Ovary (tissue), 9 donors: ENCODE data around the gene NAA10. TPM values are rescaled to one million over a fixed set of nuclear protein-coding genes. Genes with fewer than 3 reads are reported as not detected.

ENCODE experiments used
- DNase-seq, 5 donors: peaks; one replicate each; pipeline ENCODE4 v3.0.0-alpha.2; 2019 to 2020
- H3K27ac ChIP-seq, 2 donors: fragments of 200-600 bp; one replicate each; pipeline versions ENCODE4 v1.5.1 to v1.8.0; 2019 to 2022
- H3K27me3 ChIP-seq: fragments of 200-600 bp; one replicate; pipeline ENCODE4 v1.8.0; 2022
- H3K36me3 ChIP-seq: fragments of 200-600 bp; sonication (generic); one replicate; pipeline ENCODE4 v1.5.1; 2019
- H3K4me1 ChIP-seq: one replicate; pipeline ENCODE4 v1.8.1; 2013; ENCODE audit warnings: mild to moderate bottlenecking, moderate library complexity; ENCODE audit not compliant: insufficient read depth
- H3K4me3 ChIP-seq: fragments of 200-600 bp; sonication (generic); one replicate; pipeline ENCODE4 v1.5.1; 2017
- H3K9me3 ChIP-seq, 2 donors: fragments of 200-600 bp in 1 of 2; sonication (generic) in 1 of 2; one replicate each; pipeline versions ENCODE4 v1.5.1 to v1.8.1; 2013 to 2019; ENCODE audit warnings: mild to moderate bottlenecking in 1 of 2, moderate library complexity in 1 of 2
- CTCF ChIP-seq, 3 donors: fragments of 450-650 bp in 2 of 3; fragments of 200-600 bp in 1 of 3; IDR thresholded peaks; one replicate each; pipeline versions ENCODE4 v1.5.1 to v1.8.0; 2016 to 2022; ENCODE audit warnings: antibody characterized with exemption in 3 of 3, mild to moderate bottlenecking in 1 of 3
- EP300 ChIP-seq: sonication (generic); formaldehyde crosslinking; IDR thresholded peaks from one replicate; pipeline ENCODE4 v1.6.1; 2017; ENCODE audit warnings: antibody characterized with exemption
- POLR2A ChIP-seq: fragments of 450-650 bp; IDR thresholded peaks from one replicate; pipeline ENCODE4 v1.6.1; 2017; ENCODE audit warnings: antibody characterized with exemption, mild to moderate bottlenecking, moderate library complexity
- WGBS, 3 donors: extraction: QIAGEN DNeasy Blood & Tissue Kit in 1 of 3; methylation state at CpG; one replicate each; pipeline versions ENCODE4 v1.1.5 to v1.1.7; 2013 to 2017; 5-methylcytosine and 5-hydroxymethylcytosine counted together
- intact Hi-C, 4 donors: fragments of 100-400 bp; cut with DNase I; formaldehyde crosslinking; loops; one replicate each; pipeline versions ENCODE4 v1.11.0 to v1.15.1; 2022 to 2023
- polyA plus RNA-seq, 2 donors: library from polyadenylated mRNA; stranded (reverse); fragments of 200-250 nt in 1 of 2; fragments of 350-450 nt in 1 of 2; fragmentation: Illumina TruSeq in 1 of 2; extraction: RNeasy Lipid Tissue Mini Kit (QIAGEN cat#74804) in 1 of 2; gene quantifications; one replicate each; pipeline ENCODE4 v1.2.3, GENCODE V29; 2013 to 2014
- total RNA-seq, 7 donors: library from RNA; depleted of rRNA in 2 of 7; stranded (reverse); fragments of >200 nt in 2 of 7; fragmentation: NEBNext Ultra II Directional in 3 of 7; extraction: Animal tissue kit (Norgen Biotek cat#: 25700) in 3 of 7; gene quantifications; one replicate each; pipeline versions ENCODE4 v1.1.0 to v1.2.4, GENCODE V29; 2016 to 2023
- donor health status: DM: no; HTN: no; CAD: no; lungs with moderate emphysema.
- donor health status: DM: no; HTN: no; CAD: no.
- donor health status: Bipolar disorder and iron deficiency.
- donor health status: DM: yes; HTN: yes; CAD: no.
- donor health status: DM: no; HTN: no; CAD: no.
- donor health status: DM: yes; HTN: yes; CAD: no.

NAA10 gene
- total and polyA plus RNA-seq, 9 donors, result 36.7 to 95.5 (median 64.9) TPM

GRCh38 chrX:153926858-153927671 is 7.8 kb downstream of the NAA10 start:
- Histone ChIP-seq H3K27me3 (no peaks in the 10 kb centered on the region), H3K9me3 (no peaks in the 10 kb centered on the region), H3K27ac (peak overlapping the region; percentile 64 to 91), H3K4me1 (peaks cover 10% of the 10 kb centered on the region), H3K4me3 (peak overlapping the region; percentile 69), H3K36me3 (no peaks in the 10 kb centered on the region)
- no peak for TF ChIP-seq EP300
- TF ChIP-seq CTCF (IDR thresholded peaks at IDR 0.05), result no peak
- no peak for TF ChIP-seq POLR2A
- peak in 4 of 5 donors; percentile 49 to 65 (median 60) for DNase-seq
- intact Hi-C loops, result no loop called here
- 32 to 42% (median 41%) methylated on average over 31 of the region's 31 CpGs for WGBS, 3 donors

- H3K27me3 ChIP-seq, result no peaks in the 10 kb centered on the region
- TF ChIP-seq CTCF (IDR thresholded peaks at IDR 0.05), result no peak
- TF ChIP-seq POLR2A, result no peak
- TF ChIP-seq EP300, result no peak
- no peak overlapping the region for H3K4me3 ChIP-seq
- intact Hi-C loops, result no loop called here
- H3K36me3 ChIP-seq, result no peaks in the 10 kb centered on the region
- peaks cover 12% of the 10 kb centered on the region for H3K4me1 ChIP-seq
- 21 to 33% (median 23%) methylated on average over 4 of the region's 4 CpGs for WGBS, 3 donors
- H3K9me3 ChIP-seq, result no peaks in the 10 kb centered on the region
- DNase-seq, result no peak
- peak overlapping the region; percentile 13 to 25 for H3K27ac ChIP-seq
These were observed 8.3 kb downstream of the NAA10 start for GRCh38 chrX:153926552-153926857.

GRCh38 chrX:153925739-153926551 is 8.9 kb downstream of the NAA10 start, which contains the start of gene ARHGAP4:
ARHGAP4 (minus strand) TSS chrX:153926264; CDS start chrX:153926202, 62 bp downstream.
- no peaks in the 10 kb centered on the region for H3K9me3 ChIP-seq
- WGBS, 3 donors, result 27 to 44% (median 42%) methylated on average over 27 to 59 of the region's 59 CpGs
- peak within 1 kb of the TSS; percentile 25 to 91 for H3K27ac ChIP-seq
- intact Hi-C loops, result no loop called here
- peak in 1 of 5 donors; percentile 37 for DNase-seq
- no peak within 1 kb of the TSS for H3K4me3 ChIP-seq
- no peaks in the 10 kb centered on the region for H3K27me3 ChIP-seq
- TF ChIP-seq CTCF (IDR thresholded peaks at IDR 0.05), result no peak
- TF ChIP-seq POLR2A, result no peak
- TF ChIP-seq EP300, result no peak
- peaks cover 12% of the 10 kb centered on the region for H3K4me1 ChIP-seq
- no peaks in the 10 kb centered on the region for H3K36me3 ChIP-seq

GRCh38 chrX:153925387-153925738 is 9.5 kb downstream of the NAA10 start:
- Histone ChIP-seq H3K9me3 (no peaks in the 10 kb centered on the region), H3K4me1 (peaks cover 12% of the 10 kb centered on the region), H3K36me3 (no peaks in the 10 kb centered on the region), H3K4me3 (no peak overlapping the region), H3K27ac (no peak overlapping the region), H3K27me3 (no peaks in the 10 kb centered on the region)
- no peak for DNase-seq
- 80 to 87% (median 86%) methylated on average over 4 of the region's 4 CpGs for WGBS, 3 donors
- no peak for TF ChIP-seq CTCF (IDR thresholded peaks at IDR 0.05)
- no peak for TF ChIP-seq EP300
- intact Hi-C loops, result no loop called here
